ENCODE results near the gene GLIS2.
A peak's percentile ranks its signal among the peaks of the same experiment; 100 is the strongest.

Gene GLIS2

DNA sequence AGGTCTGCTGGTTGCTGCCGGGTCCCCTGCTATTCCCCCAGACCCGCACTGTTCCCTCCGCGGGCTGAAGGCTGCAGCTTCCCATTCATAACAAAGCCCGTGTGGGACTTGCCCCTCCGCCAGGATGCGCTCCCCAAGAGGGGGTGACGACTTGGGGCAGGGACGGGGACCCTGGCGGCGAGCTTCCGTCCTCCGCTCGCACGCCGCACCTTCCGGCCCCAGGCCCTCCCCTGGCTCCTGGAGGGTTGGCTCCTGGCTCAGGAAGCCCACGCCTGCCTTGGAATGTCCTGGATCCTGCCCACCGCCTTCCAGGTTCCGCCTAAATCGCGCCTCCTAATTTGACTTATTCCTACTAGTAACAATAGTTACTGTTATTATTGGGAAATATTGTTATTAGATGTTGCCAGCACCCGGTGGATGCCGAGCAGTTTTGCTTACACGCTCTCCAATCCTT lies 42.0 kb upstream of the GLIS2 start:
- peak; percentile 71 for TF ChIP-seq CTCF (IDR thresholded peaks at IDR 0.05; ENCODE audit: borderline replicate concordance, insufficient read depth, low read depth, low read length)
- peak overlapping the region; percentile 94 for H3K4me3 ChIP-seq (ENCODE audit: low read depth, low read length)

DNA sequence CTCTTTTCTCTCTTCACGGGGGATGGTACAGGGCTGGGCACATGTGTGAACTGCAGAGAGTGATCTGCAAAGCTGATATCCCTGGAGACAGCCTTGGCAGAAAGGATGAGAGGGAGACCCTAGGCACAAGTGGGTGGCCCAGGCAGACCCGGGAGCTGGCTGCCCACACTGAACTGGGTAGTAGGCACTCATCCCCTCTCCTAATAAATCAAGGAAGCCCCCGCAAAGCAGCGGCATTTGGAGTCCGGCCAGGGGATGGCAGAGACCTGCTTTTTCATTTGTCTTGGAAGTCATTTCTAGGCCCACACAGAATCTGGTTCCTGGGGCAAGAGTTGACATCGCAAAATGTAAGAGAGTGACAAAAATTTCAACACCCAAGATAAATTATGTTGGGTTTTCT lies 40.0 kb upstream of the GLIS2 start:
- TF ChIP-seq CTCF (IDR thresholded peaks at IDR 0.05; ENCODE audit: borderline replicate concordance, insufficient read depth, low read depth, low read length), result no peak
- H3K4me3 ChIP-seq (ENCODE audit: low read depth, low read length), result no peak overlapping the region

DNA sequence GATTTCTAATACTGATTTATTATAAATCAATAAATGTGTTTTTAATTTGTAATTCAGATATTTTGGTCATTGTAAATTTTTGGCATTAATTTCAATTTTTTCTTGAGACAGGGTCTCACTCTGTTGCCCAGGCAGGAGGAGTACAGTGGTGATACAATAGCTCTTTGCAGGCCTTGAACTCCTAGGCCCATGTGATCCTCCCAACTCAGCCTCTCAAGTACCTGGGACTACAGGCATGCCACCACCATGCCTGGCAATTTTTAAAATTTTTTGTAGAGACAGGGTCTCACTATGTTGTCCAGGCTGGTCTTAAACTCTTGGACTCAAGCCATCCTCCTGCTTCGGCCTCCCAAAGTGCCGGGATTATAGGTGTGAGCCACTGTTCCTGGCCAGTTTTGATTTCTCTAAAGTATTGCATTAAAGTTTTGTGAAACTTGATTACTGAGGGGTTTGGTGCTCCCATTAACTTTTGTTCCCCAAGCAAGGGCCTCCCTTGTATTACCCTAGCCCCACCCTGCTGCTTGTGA lies 37.8 kb upstream of the GLIS2 start:
- H3K4me3 ChIP-seq (ENCODE audit: low read depth, low read length), result no peak overlapping the region
- TF ChIP-seq CTCF (IDR thresholded peaks at IDR 0.05; ENCODE audit: borderline replicate concordance, insufficient read depth, low read depth, low read length), result no peak

DNA sequence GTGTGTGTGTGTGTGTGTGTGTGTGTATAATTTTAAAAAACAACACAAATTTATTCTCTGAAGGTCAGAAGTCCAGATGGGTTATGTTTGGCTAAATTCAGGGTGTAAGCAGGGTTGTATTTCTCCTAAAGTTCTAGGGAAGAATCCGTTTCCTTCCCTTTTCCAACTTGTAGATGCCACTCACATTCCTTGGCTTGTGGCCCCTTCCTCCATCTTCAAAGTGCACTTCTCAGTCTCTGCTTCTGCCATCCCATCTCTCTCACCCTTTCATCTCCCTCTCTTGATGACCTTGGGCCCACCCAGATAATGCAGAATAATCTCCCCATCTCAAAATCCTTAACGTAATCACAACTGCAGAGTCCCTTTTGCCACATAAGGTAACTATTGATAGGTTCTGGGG lies 35.2 kb upstream of the GLIS2 start:
- TF ChIP-seq CTCF (IDR thresholded peaks at IDR 0.05; ENCODE audit: borderline replicate concordance, insufficient read depth, low read depth, low read length), result no peak
- no peak overlapping the region for H3K4me3 ChIP-seq (ENCODE audit: low read depth, low read length)

- no peak for TF ChIP-seq CTCF (IDR thresholded peaks at IDR 0.05; ENCODE audit: borderline replicate concordance, insufficient read depth, low read depth, low read length)
- no peak overlapping the region for H3K4me3 ChIP-seq (ENCODE audit: low read depth, low read length)
Observed at GRCh38 chr16:4283441-4283840, 32.4 kb upstream of the GLIS2 start.

DNA sequence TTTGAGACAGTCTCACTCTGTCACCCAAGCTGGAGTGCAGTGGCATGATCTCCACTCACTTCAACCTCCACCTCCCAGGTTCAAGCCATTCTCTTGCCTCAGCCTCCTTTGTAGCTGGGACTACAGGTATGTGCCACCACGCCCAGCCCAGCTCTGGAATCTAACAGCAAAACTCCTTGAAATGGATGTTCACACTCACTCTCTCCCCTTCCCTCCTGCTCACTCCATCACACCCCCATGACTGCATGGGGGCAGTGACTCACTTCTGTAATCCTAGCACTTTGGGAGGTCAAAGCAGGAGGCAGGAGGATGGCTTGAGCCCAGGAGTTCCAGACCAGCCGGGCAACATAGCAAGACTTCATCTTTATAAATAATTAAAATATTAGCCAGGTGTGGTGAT lies 31.9 kb upstream of the GLIS2 start:
- TF ChIP-seq CTCF (IDR thresholded peaks at IDR 0.05; ENCODE audit: borderline replicate concordance, insufficient read depth, low read depth, low read length), result no peak
- H3K4me3 ChIP-seq (ENCODE audit: low read depth, low read length), result no peak overlapping the region

DNA sequence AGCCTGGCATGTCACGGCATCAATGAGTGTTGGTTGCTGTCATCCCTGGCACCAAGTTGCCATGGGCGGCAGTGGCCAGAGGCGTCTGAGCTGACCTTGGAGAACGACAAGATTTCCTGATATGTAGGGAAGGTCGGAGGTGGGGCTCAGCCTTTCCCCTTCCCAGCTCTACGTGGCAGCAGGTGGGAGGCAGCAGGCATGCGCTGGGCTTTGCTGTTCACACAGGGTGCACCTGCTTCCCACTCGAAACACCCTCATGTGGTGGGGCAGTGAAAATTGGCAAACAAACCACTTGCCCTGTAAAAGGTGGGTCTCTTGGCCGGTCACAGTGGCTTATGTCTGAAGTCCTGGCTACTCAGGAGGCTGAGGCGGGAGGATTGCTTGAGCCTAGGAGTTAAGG lies 30.7 kb upstream of the GLIS2 start:
- TF ChIP-seq CTCF (IDR thresholded peaks at IDR 0.05; ENCODE audit: borderline replicate concordance, insufficient read depth, low read depth, low read length), result no peak
- H3K4me3 ChIP-seq (ENCODE audit: low read depth, low read length), result no peak overlapping the region

Measured in GM12875 (cell line).